Gastroesophageal sphincter (tissue), 4 donors: ENCODE measurements around the gene BSPH1. TPM values are rescaled to one million over a fixed set of nuclear protein-coding genes. Genes with fewer than 3 reads are reported as not detected.

Experiments
- ATAC-seq: fragments of 150-250 bp; one replicate; pipeline ENCODE4 v1.9.1; 2016; ENCODE audit warnings: mild to moderate bottlenecking, moderate library complexity
- H3K27ac ChIP-seq, 4 donors: fragments of 200-600 bp; sonication (generic) in 3 of 4; 1 replicate in 3 of 4; 2 replicates in 1 of 4; pipeline ENCODE4 v1.5.1; 2016 to 2019
- H3K27me3 ChIP-seq: fragments of 200-600 bp; sonication (generic); one replicate; pipeline ENCODE4 v1.5.1; 2019
- H3K36me3 ChIP-seq, 2 donors: fragments of 200-600 bp; sonication (generic); one replicate each; pipeline ENCODE4 v1.5.1; 2019; ENCODE audit warnings: control low read depth in 1 of 2
- H3K4me1 ChIP-seq, 3 donors: fragments of 200-600 bp; sonication (generic); 1 replicate in 2 of 3; 2 replicates in 1 of 3; pipeline ENCODE4 v1.5.1; 2016 to 2019; ENCODE audit warnings: control low read depth in 2 of 3
- H3K4me3 ChIP-seq, 2 donors: fragments of 200-600 bp; sonication (generic); one replicate each; pipeline ENCODE4 v1.5.1; 2019; ENCODE audit warnings: mild to moderate bottlenecking in 1 of 2, moderate library complexity in 1 of 2
- H3K9me3 ChIP-seq, 3 donors: fragments of 200-600 bp; sonication (generic); one replicate each; pipeline ENCODE4 v1.5.1; 2017 to 2019; ENCODE audit warnings: control low read depth in 2 of 3
- EP300 ChIP-seq: sonication (generic); formaldehyde crosslinking; IDR thresholded peaks from one replicate; pipeline ENCODE4 v1.6.1; 2017; ENCODE audit warnings: antibody characterized with exemption, mild to moderate bottlenecking
- POLR2A ChIP-seq, 2 donors: fragments of 450-650 bp; IDR thresholded peaks; one replicate each; pipeline ENCODE4 v1.6.1; 2017; ENCODE audit warnings: antibody characterized with exemption in 2 of 2, mild to moderate bottlenecking in 2 of 2, moderate library complexity in 1 of 2
- POLR2AphosphoS5 ChIP-seq: sonication (generic); formaldehyde crosslinking; IDR thresholded peaks from one replicate; pipeline ENCODE4 v1.6.1; 2017; ENCODE audit warnings: antibody characterized with exemption
- WGBS, 2 donors: methylation state at CpG; one replicate each; pipeline ENCODE4 v1.1.5; 2018; ENCODE audit warnings: low coverage in 1 of 2; 5-methylcytosine and 5-hydroxymethylcytosine counted together
- total RNA-seq, 4 donors: library from RNA; depleted of rRNA; stranded (reverse); fragments of >200 nt; gene quantifications; one replicate each; pipeline ENCODE4 v1.1.0, GENCODE V29; 2016
- TF ChIP-seq, protein P1 (sequence below), 4 experiments: fragments of 200-600 bp in 2 of 4; fragments of 450-650 bp in 2 of 4; sonication (generic) in 1 of 4; IDR thresholded peaks; one replicate each; pipeline ENCODE4 v1.5.1; 2017 to 2019; ENCODE audit warnings: antibody characterized with exemption in 4 of 4, mild to moderate bottlenecking in 2 of 4, moderate library complexity in 2 of 4

BSPH1 gene
- not detected for total RNA-seq

DNA sequence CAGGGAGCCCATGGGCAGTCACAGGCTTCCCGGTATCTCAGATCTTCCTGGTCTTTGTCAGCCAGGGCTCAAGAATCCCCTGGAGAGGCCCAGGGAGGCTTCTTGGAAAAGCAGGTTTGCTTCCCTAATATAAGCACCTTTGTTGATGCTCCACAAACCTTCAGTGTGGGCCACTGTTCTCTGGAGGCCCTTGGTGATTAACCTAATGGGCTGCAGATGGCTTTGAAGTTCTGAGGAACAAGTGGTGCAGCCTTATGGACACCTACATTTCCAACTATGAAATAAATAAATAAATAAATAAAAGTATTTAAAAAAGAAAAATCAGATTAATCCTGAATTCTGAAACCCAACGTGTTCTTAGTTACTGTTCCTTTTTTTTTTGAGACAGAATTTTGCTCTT is at the start of gene BSPH1:
TSS of gene BSPH1 (minus strand) at position 101 of the 400 bp plus-strand sequence. CDS start at position 12, 89 bp downstream.
- Histone ChIP-seq H3K27ac (no peak within 1 kb of the TSS), H3K9me3 (no peaks in the 10 kb centered on the region), H3K27me3 (peaks cover 69% of the 10 kb centered on the region), H3K4me3 (no peak within 1 kb of the TSS), H3K36me3 (no peaks in the 10 kb centered on the region), H3K4me1 (no peaks in the 10 kb centered on the region)
- 56 to 69% methylated on average over 1 of the region's 2 CpGs for WGBS, 2 donors
- ATAC-seq, result no peak
- no peak for TF ChIP-seq POLR2AphosphoS5
- TF ChIP-seq, protein P1, sequence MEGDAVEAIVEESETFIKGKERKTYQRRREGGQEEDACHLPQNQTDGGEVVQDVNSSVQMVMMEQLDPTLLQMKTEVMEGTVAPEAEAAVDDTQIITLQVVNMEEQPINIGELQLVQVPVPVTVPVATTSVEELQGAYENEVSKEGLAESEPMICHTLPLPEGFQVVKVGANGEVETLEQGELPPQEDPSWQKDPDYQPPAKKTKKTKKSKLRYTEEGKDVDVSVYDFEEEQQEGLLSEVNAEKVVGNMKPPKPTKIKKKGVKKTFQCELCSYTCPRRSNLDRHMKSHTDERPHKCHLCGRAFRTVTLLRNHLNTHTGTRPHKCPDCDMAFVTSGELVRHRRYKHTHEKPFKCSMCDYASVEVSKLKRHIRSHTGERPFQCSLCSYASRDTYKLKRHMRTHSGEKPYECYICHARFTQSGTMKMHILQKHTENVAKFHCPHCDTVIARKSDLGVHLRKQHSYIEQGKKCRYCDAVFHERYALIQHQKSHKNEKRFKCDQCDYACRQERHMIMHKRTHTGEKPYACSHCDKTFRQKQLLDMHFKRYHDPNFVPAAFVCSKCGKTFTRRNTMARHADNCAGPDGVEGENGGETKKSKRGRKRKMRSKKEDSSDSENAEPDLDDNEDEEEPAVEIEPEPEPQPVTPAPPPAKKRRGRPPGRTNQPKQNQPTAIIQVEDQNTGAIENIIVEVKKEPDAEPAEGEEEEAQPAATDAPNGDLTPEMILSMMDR (IDR thresholded peaks at IDR 0.05), result no peak
- no peak for TF ChIP-seq EP300
- TF ChIP-seq POLR2A (IDR thresholded peaks at IDR 0.05), result no peak

- no peaks in the 10 kb centered on the region for H3K36me3 ChIP-seq
- no peak overlapping the region for H3K4me3 ChIP-seq
- H3K9me3 ChIP-seq, result peaks cover 0 to 14% (median 0%) of the 10 kb centered on the region in 3 donors
- peaks cover 14% of the 10 kb centered on the region for H3K27me3 ChIP-seq
- 79 to 95% methylated on average over 2 of the region's 2 CpGs for WGBS, 2 donors
- no peak overlapping the region for H3K27ac ChIP-seq
- H3K4me1 ChIP-seq, result no peaks in the 10 kb centered on the region
- ATAC-seq, result no peak
- TF ChIP-seq POLR2A (IDR thresholded peaks at IDR 0.05), result no peak
- TF ChIP-seq EP300, result no peak
- TF ChIP-seq, protein P1 (IDR thresholded peaks at IDR 0.05), result no peak
- TF ChIP-seq POLR2AphosphoS5, result no peak
Observed at GRCh38 chr19:48036765-48037164, 44.8 kb upstream of the BSPH1 start.

DNA sequence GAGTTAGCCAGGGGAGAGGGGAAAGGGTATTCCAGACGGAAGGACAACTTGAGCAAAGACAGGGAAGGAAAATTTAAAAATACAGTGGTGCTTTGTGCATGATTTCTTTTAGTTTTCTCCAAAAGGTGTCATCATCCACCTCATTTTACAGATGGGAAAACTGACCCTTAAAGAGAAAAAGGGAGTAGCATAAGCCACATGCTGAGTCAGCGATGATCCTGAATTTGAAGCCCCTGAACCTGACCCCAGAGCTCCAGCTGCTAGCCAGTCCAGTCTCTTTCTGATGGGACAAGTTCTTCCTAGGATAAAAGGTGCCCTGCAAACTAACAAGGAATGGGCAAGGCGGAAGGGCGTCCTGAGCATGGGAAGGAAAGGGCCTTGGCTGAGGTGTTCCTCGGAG is 41.6 kb upstream of the BSPH1 start:
- Histone ChIP-seq H3K4me3 (no peak overlapping the region), H3K27me3 (peaks cover 19% of the 10 kb centered on the region), H3K36me3 (no peaks in the 10 kb centered on the region), H3K27ac (no peak overlapping the region), H3K4me1 (no peaks in the 10 kb centered on the region), H3K9me3 (peaks cover 0 to 14% (median 0%) of the 10 kb centered on the region in 3 donors)
- no peak for TF ChIP-seq POLR2A (IDR thresholded peaks at IDR 0.05)
- TF ChIP-seq POLR2AphosphoS5, result no peak
- TF ChIP-seq, protein P1 (IDR thresholded peaks at IDR 0.05), result no peak
- TF ChIP-seq EP300, result no peak
- WGBS, 2 donors, result 54 to 85% methylated on average over 2 to 3 of the region's 5 CpGs
- no peak for ATAC-seq

GRCh38 chr19:48030073-48030472 is 38.1 kb upstream of the BSPH1 start:
- no peak for TF ChIP-seq EP300
- TF ChIP-seq, protein P1 (IDR thresholded peaks at IDR 0.05), result no peak
- TF ChIP-seq POLR2A (IDR thresholded peaks at IDR 0.05), result no peak
- no peak for TF ChIP-seq POLR2AphosphoS5
- no peak for ATAC-seq
- no peak overlapping the region for H3K4me3 ChIP-seq
- H3K9me3 ChIP-seq, result no peaks in the 10 kb centered on the region
- H3K4me1 ChIP-seq, result no peaks in the 10 kb centered on the region
- H3K36me3 ChIP-seq, result no peaks in the 10 kb centered on the region
- WGBS, 2 donors, result 57 to 61% methylated on average over 7 to 8 of the region's 10 CpGs
- peaks cover 30% of the 10 kb centered on the region for H3K27me3 ChIP-seq
- no peak overlapping the region for H3K27ac ChIP-seq

DNA sequence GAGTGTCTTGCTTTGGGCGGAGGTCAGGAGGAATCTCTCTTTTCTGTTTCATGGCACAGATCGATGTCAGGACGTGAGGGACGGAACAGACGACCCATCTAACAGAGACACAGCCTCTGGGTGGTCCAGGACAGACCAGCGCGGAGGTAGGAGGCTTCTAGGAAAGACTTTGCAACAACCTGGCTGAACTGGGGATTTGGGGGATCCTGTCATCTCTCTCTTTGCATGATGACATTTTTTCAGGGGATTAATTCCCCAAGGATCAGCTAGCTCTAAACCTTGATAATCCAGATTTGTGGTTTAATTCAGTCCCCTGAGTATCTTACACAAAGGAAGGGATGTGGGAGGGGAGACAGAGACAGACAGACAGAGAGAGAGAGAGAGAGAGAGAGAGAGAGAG is 37.5 kb upstream of the BSPH1 start:
- H3K27me3 ChIP-seq, result peaks cover 36% of the 10 kb centered on the region
- ATAC-seq, result no peak

More for the DNA sequence above, 37.5 kb upstream of the BSPH1 start:
- Histone ChIP-seq H3K36me3 (no peaks in the 10 kb centered on the region), H3K27ac (no peak overlapping the region), H3K4me3 (no peak overlapping the region), H3K9me3 (no peaks in the 10 kb centered on the region), H3K4me1 (no peaks in the 10 kb centered on the region)
- TF ChIP-seq POLR2AphosphoS5, result no peak
- no peak for TF ChIP-seq EP300
- TF ChIP-seq, protein P1 (IDR thresholded peaks at IDR 0.05), result no peak
- TF ChIP-seq POLR2A (IDR thresholded peaks at IDR 0.05), result no peak
- WGBS, 2 donors, result 63 to 77% methylated on average over 7 of the region's 7 CpGs
